Esophagus squamous epithelium (tissue), 5 donors: ENCODE data around the gene VIL1. TPM values are rescaled to one million over a fixed set of nuclear protein-coding genes. Genes with fewer than 3 reads are reported as not detected.

Source experiments
- DNase-seq: peaks from one replicate; lab custom pipeline; 2025; lab: John Stamatoyannopoulos, UW
- H3K27ac ChIP-seq, 4 donors: fragments of 200-600 bp; sonication (generic); one replicate each; pipeline ENCODE4 v1.5.1; 2016 to 2019; ENCODE audit warnings: mild to moderate bottlenecking in 1 of 4
- H3K27me3 ChIP-seq, 4 donors: fragments of 200-600 bp; sonication (generic); 1 replicate in 3 of 4; 2 replicates in 1 of 4; pipeline versions ENCODE4 v1.5.1 to v1.6.0; 2017 to 2021; ENCODE audit warnings: antibody characterized with exemption in 1 of 4
- H3K36me3 ChIP-seq, 3 donors: fragments of 200-600 bp; sonication (generic); one replicate each; pipeline ENCODE4 v1.5.1; 2016 to 2019
- H3K4me1 ChIP-seq, 3 donors: fragments of 200-600 bp; sonication (generic); one replicate each; pipeline ENCODE4 v1.5.1; 2017 to 2019
- H3K4me3 ChIP-seq, 4 donors: fragments of 200-600 bp; sonication (generic); 1 replicate in 3 of 4; 2 replicates in 1 of 4; pipeline ENCODE4 v1.5.1; 2016 to 2019; ENCODE audit warnings: mild to moderate bottlenecking in 2 of 4, moderate library complexity in 1 of 4
- H3K9me3 ChIP-seq, 3 donors: fragments of 200-600 bp; sonication (generic); one replicate each; pipeline ENCODE4 v1.5.1; 2016 to 2019
- CTCF ChIP-seq, 6 experiments: fragments of 450-650 bp in 4 of 6; fragments of 200-600 bp in 2 of 6; sonication (generic) in 2 of 6; IDR thresholded peaks; one replicate each; pipeline ENCODE4 v1.5.1; 2016 to 2019; ENCODE audit warnings: antibody characterized with exemption in 6 of 6, mild to moderate bottlenecking in 4 of 6, moderate library complexity in 4 of 6
- POLR2A ChIP-seq, 4 donors: fragments of 450-650 bp; IDR thresholded peaks; one replicate each; pipeline ENCODE4 v1.6.1; 2017; ENCODE audit warnings: antibody characterized with exemption in 4 of 4, mild to moderate bottlenecking in 4 of 4, moderate library complexity in 3 of 4
- WGBS, 2 donors: methylation state at CpG; one replicate each; pipeline ENCODE4 v1.1.5; 2018; 5-methylcytosine and 5-hydroxymethylcytosine counted together
- intact Hi-C: fragments of 100-400 bp; cut with DNase I; formaldehyde crosslinking; loops from one replicate; pipeline ENCODE4 v1.15.0; 2022
- total RNA-seq, 4 donors: library from RNA; depleted of rRNA; stranded (reverse); fragments of >200 nt; gene quantifications; one replicate each; pipeline ENCODE4 v1.1.0, GENCODE V29; 2016
- donor health status: DM: yes; HTN: yes; CAD: no.

VIL1 gene
- total RNA-seq, 4 donors from 2014 or later: not detected

DNA sequence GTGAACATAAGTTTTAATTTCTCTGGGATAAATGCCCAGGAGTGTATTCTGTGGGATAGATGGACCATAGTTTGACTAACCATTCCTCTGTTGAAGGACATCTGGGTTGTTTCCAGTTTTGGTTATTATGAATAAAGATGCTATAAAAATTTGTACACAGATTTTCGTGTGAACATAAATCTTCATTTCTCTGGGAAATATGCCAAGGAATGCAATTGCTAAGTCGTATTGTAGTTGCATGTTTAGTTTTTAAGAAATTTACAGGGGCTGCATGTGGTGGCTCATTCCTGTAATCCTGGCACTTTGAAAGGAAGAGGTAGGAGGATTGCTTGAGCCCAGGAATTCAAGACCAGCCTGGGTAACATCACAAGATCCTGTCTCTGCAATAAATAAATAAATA is 43.7 kb upstream of the VIL1 start:
- no peaks in the 10 kb centered on the region for H3K9me3 ChIP-seq
- H3K4me3 ChIP-seq: no peak overlapping the region
- 13 to 17% methylated on average over 2 of the region's 2 CpGs for WGBS, 2 donors
- H3K36me3 ChIP-seq: no peaks in the 10 kb centered on the region
- H3K4me1 ChIP-seq: peaks cover 0 to 9% (median 0%) of the 10 kb centered on the region in 3 donors
- DNase-seq: no peak
- intact Hi-C loops: no loop called here
- TF ChIP-seq POLR2A (IDR thresholded peaks at IDR 0.05) (no peak), CTCF (IDR thresholded peaks at IDR 0.05) (no peak)
- no peak overlapping the region for H3K27ac ChIP-seq
- H3K27me3 ChIP-seq: no peaks in the 10 kb centered on the region

- DNase-seq: no peak
- Histone ChIP-seq H3K4me1 (peaks cover 0 to 23% (median 4%) of the 10 kb centered on the region in 3 donors), H3K27ac (no peak overlapping the region), H3K4me3 (no peak overlapping the region), H3K9me3 (no peaks in the 10 kb centered on the region), H3K36me3 (no peaks in the 10 kb centered on the region), H3K27me3 (no peaks in the 10 kb centered on the region)
- intact Hi-C loops: no loop called here
- TF ChIP-seq CTCF (IDR thresholded peaks at IDR 0.05) (no peak), POLR2A (IDR thresholded peaks at IDR 0.05) (no peak)
- WGBS, 2 donors: 79 to 85% methylated on average over 3 to 5 of the region's 5 CpGs
These were observed 40.9 kb upstream of the VIL1 start for GRCh38 chr2:218378053-218378452.

GRCh38 chr2:218381916-218382366 is 37.0 kb upstream of the VIL1 start, which contains the start of gene SLC11A1:
Gene SLC11A1, plus strand, starts transcription at chr2:218382273. Its CDS starts 96 bp downstream, at chr2:218382369.
- Histone ChIP-seq H3K27ac (peak within 1 kb of the TSS in 2 of 4 donors; percentile 61 to 80), H3K27me3 (no peaks in the 10 kb centered on the region), H3K9me3 (no peaks in the 10 kb centered on the region), H3K4me3 (peak within 1 kb of the TSS in 2 of 4 donors; percentile 19 to 39), H3K36me3 (no peaks in the 10 kb centered on the region), H3K4me1 (peaks cover 5 to 34% (median 13%) of the 10 kb centered on the region in 3 donors)
- intact Hi-C loops: no loop called here
- TF ChIP-seq POLR2A (IDR thresholded peaks at IDR 0.05) (peak in 2 of 4 donors; percentile 56 to 57), CTCF (IDR thresholded peaks at IDR 0.05) (no peak)
- no peak for DNase-seq
- 32 to 53% methylated on average over 9 to 13 of the region's 13 CpGs for WGBS, 2 donors

GRCh38 chr2:218382785-218383184 is 36.1 kb upstream of the VIL1 start:
- Histone ChIP-seq H3K27ac (peak overlapping the region in 2 of 4 donors; percentile 61 to 80), H3K4me1 (peaks cover 9 to 43% (median 22%) of the 10 kb centered on the region in 3 donors), H3K9me3 (no peaks in the 10 kb centered on the region), H3K36me3 (no peaks in the 10 kb centered on the region), H3K27me3 (no peaks in the 10 kb centered on the region), H3K4me3 (peak overlapping the region in 2 of 4 donors; percentile 19 to 39)
- TF ChIP-seq CTCF (IDR thresholded peaks at IDR 0.05) (no peak), POLR2A (IDR thresholded peaks at IDR 0.05) (no peak)
- WGBS, 2 donors: 94 to 100% methylated on average over 2 to 3 of the region's 6 CpGs
- no peak for DNase-seq
- intact Hi-C loops: no loop called here

DNA sequence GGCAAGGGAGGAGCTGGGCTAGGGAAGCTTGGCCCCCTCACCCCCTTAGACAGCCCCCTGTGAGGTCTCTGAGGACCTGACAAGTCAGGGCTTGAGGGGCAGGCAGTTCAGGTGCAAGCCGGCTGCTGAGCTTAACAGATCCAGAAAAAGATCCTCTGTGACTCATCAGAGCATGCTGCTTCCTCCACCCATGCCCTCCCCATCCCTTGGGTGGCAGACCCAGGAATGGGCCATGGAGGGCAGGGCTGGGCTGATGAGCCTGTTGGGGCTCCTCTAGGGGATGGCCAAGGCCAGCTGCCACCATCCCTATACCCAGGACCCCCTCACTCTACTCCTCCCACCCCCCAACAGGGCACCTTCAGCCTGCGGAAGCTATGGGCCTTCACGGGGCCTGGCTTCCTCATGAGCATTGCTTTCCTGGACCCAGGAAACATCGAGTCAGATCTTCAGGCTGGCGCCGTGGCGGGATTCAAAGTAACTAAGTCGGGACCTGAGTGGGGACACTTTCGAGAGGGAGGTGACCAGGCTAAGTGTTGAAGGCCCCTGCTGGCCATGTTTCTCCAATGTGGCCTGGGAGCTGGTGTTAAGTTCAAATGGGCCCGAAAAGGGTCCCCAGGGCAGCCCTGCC is 34.9 kb upstream of the VIL1 start:
- WGBS, 2 donors: 63 to 67% methylated on average over 2 to 9 of the region's 10 CpGs
- H3K27ac ChIP-seq: peak overlapping the region; percentile 28 to 62 (median 55)
- TF ChIP-seq POLR2A (IDR thresholded peaks at IDR 0.05) (peak in 1 of 4 donors; percentile 6), CTCF (IDR thresholded peaks at IDR 0.05) (no peak)
- no peaks in the 10 kb centered on the region for H3K9me3 ChIP-seq
- H3K4me3 ChIP-seq: peak overlapping the region in 2 of 4 donors; percentile 19 to 21
- no peaks in the 10 kb centered on the region for H3K36me3 ChIP-seq
- H3K4me1 ChIP-seq: peaks cover 12 to 46% (median 25%) of the 10 kb centered on the region in 3 donors
- intact Hi-C loops: no loop called here
- H3K27me3 ChIP-seq: no peaks in the 10 kb centered on the region
- DNase-seq: no peak
